Small intestine (tissue), 7 donors: Measurements from ENCODE around the gene SFXN2. TPM values are rescaled to one million over a fixed set of nuclear protein-coding genes. Genes with fewer than 3 reads are reported as not detected.

ENCODE experiments used
- DNase-seq, 2 donors: peaks; one replicate each; pipeline versions ENCODE4 v3.0.0 to v3.0.0-alpha.2; 2013
- FAIRE-seq: peaks from 2 replicates; lab custom pipeline; 2012; peaks lifted over from hg19 to GRCh38; lab: Jason Lieb, UNC
- H3K27ac ChIP-seq, 3 donors: one replicate each; pipeline ENCODE4 v1.5.1; 2013; ENCODE audit warnings: low read length in 2 of 3, mild to moderate bottlenecking in 2 of 3, control low read depth in 1 of 3, inconsistent platforms in 1 of 3, low read depth in 1 of 3, moderate library complexity in 1 of 3
- H3K27me3 ChIP-seq, 3 donors: one replicate each; pipeline ENCODE4 v1.6.1; 2013; ENCODE audit warnings: low read length in 3 of 3, inconsistent platforms in 1 of 3; ENCODE audit not compliant: control insufficient read depth in 3 of 3, insufficient read depth in 3 of 3
- H3K36me3 ChIP-seq, 3 donors: one replicate each; pipeline ENCODE4 v1.6.1; 2013; ENCODE audit warnings: low read length in 3 of 3, inconsistent platforms in 1 of 3, low read depth in 1 of 3, mild to moderate bottlenecking in 1 of 3, moderate library complexity in 1 of 3; ENCODE audit not compliant: control insufficient read depth in 3 of 3, insufficient read depth in 2 of 3
- H3K4me1 ChIP-seq, 3 donors: one replicate each; pipeline ENCODE4 v1.6.1; 2013; ENCODE audit warnings: low read length in 2 of 3, inconsistent platforms in 1 of 3, low read depth in 1 of 3, mild to moderate bottlenecking in 1 of 3, moderate library complexity in 1 of 3; ENCODE audit not compliant: control insufficient read depth in 3 of 3, insufficient read depth in 2 of 3
- H3K4me3 ChIP-seq, 3 donors: one replicate each; pipeline ENCODE4 v1.5.1; 2013; ENCODE audit warnings: low read length in 3 of 3, control low read depth in 1 of 3, inconsistent platforms in 1 of 3, low read depth in 1 of 3, mild to moderate bottlenecking in 1 of 3, moderate library complexity in 1 of 3
- H3K9me3 ChIP-seq, 2 donors: one replicate each; pipeline ENCODE4 v1.6.1; 2013; ENCODE audit warnings: low read depth in 1 of 2, low read length in 1 of 2; ENCODE audit not compliant: control insufficient read depth in 2 of 2, insufficient read depth in 1 of 2
- WGBS, 3 donors: extraction: QIAGEN DNeasy Blood & Tissue Kit; methylation state at CpG; one replicate each; pipeline ENCODE4 v1.1.7; 2013; 5-methylcytosine and 5-hydroxymethylcytosine counted together
- polyA plus RNA-seq, 4 donors: library from polyadenylated mRNA; stranded (reverse) in 3 of 4; unstranded in 1 of 4; fragments of 200-250 nt in 3 of 4; fragments of 120-200 nt in 1 of 4; gene quantifications; one replicate each; pipeline versions ENCODE4 v1.2.1 to v1.2.3, GENCODE V29; 2013
- donor health status: healthy with polysubstance abuse.
- donor health status: control.
- donor health status: control.
- donor health status: Bipolar disorder and iron deficiency.
- donor health status: healthy.

SFXN2 gene
- polyA plus RNA-seq, 4 donors, result 2.0 to 31.2 (median 10.9) TPM

DNA sequence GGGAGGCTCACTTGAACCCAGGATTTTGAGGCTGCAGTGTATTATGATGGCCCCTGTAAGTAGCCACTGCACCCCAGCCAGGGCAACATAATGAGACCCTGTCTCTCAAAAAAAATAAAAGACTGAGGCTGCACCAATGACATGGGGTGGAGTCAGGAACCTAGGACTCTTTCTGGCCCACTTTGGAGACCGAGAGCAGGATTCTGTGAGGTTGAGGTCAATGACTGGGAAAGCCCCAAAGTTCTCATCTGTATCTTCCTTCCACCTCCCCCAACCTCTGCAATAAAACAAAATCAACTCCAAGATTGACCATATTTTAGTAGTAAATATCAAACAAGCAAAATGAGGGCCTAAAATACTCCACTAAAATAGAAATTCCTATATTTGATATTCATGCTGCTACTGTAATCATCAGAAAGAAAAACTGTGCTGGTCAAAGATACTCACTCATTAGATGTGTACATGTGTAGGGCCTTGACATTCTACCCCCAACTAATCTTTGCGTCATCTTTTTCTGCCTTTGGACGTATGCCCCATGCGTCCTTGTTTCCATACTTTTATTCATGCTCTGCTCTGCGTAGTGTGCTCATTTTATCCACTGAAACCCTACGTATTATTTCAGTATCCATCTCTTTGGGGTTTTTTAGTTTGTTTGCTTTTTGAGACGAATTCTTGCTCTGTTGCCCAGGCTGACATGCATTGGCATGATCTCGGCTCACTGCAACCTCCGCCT is 53.2 kb downstream of the SFXN2 start:
- DNase-seq, result no peak
- Histone ChIP-seq H3K36me3 (peaks cover 2 to 18% (median 10%) of the 10 kb centered on the region in 3 donors), H3K4me1 (peaks cover 0 to 7% (median 6%) of the 10 kb centered on the region in 3 donors), H3K9me3 (no peaks in the 10 kb centered on the region), H3K4me3 (no peak overlapping the region), H3K27ac (no peak overlapping the region), H3K27me3 (no peaks in the 10 kb centered on the region)
- WGBS, 3 donors, result 86 to 91% (median 91%) methylated on average over 9 of the region's 9 CpGs
- no peak for FAIRE-seq

DNA sequence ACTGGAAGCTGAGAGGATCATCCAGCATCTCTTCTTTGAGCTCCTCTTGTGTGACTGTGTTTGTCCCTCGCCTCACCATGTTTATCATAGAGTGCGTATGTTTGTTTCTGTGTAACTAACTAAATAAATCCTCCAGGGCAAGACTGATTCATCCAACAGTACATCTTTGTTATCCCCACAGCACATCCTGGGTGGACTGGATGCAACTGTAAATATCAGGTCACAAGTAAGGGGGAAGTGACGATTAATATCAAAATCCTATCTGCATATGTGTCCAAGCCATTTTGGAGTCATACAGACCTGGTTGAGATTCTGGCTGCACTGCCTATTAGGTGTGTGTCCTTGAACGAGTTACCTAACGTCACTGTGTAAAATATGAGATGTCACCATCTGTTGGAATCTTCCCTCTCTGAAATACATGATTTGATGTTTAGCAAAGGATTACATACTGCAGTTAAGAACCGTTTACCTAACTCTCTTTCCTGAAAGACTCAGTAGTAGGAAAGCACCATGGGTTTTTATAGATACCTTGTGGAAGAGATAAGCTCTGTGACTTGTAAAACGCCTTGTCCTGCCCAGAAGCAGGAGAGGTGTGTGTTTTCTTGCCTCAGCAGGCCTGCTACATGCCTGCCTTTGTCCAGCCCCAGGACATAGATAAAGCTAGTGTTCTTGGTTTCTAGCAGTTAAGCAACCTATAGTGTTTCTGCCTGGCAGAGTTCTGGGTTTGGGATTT is 55.1 kb downstream of the SFXN2 start:
- Histone ChIP-seq H3K27ac (peak overlapping the region in 2 of 3 donors; percentile 14 to 57), H3K4me3 (no peak overlapping the region), H3K9me3 (no peaks in the 10 kb centered on the region), H3K36me3 (peaks cover 2 to 5% (median 4%) of the 10 kb centered on the region in 3 donors), H3K4me1 (peaks cover 0 to 9% (median 7%) of the 10 kb centered on the region in 3 donors), H3K27me3 (no peaks in the 10 kb centered on the region)
- 55 to 61% (median 58%) methylated on average over 7 of the region's 7 CpGs for WGBS, 3 donors
- FAIRE-seq, result no peak
- no peak for DNase-seq

GRCh38 chr10:102770108-102770482 is 55.7 kb downstream of the SFXN2 start:
- Histone ChIP-seq H3K9me3 (no peaks in the 10 kb centered on the region), H3K27ac (peak overlapping the region in 1 of 3 donors; percentile 2), H3K27me3 (no peaks in the 10 kb centered on the region), H3K4me1 (peaks cover 0 to 9% (median 8%) of the 10 kb centered on the region in 3 donors), H3K36me3 (peaks cover 2 to 4% (median 3%) of the 10 kb centered on the region in 3 donors), H3K4me3 (no peak overlapping the region)
- DNase-seq, result no peak
- WGBS, 3 donors, result 67 to 76% (median 73%) methylated on average over 3 of the region's 3 CpGs
- FAIRE-seq, result no peak

- H3K36me3 ChIP-seq, result no peaks in the 10 kb centered on the region
- H3K4me1 ChIP-seq, result peaks cover 0 to 15% (median 11%) of the 10 kb centered on the region in 3 donors
- no peak overlapping the region for H3K4me3 ChIP-seq
- peak overlapping the region in 1 of 3 donors; percentile 2 for H3K27ac ChIP-seq
- WGBS, 3 donors, result 77 to 84% (median 80%) methylated on average over 1 of the region's 1 CpG
- H3K27me3 ChIP-seq, result no peaks in the 10 kb centered on the region
- no peaks in the 10 kb centered on the region for H3K9me3 ChIP-seq
- DNase-seq, result no peak
- FAIRE-seq, result no peak
These were observed 56.4 kb downstream of the SFXN2 start for GRCh38 chr10:102770792-102771191.

- peaks cover 0 to 4% (median 0%) of the 10 kb centered on the region in 3 donors for H3K36me3 ChIP-seq
- no peaks in the 10 kb centered on the region for H3K9me3 ChIP-seq
- DNase-seq, result no peak
- peak overlapping the region in 1 of 3 donors; percentile 76 for H3K27ac ChIP-seq
- 14 to 33% (median 33%) methylated on average over 1 of the region's 1 CpG for WGBS, 3 donors
- no peak for FAIRE-seq
- H3K4me1 ChIP-seq, result peaks cover 0 to 36% (median 7%) of the 10 kb centered on the region in 3 donors
- H3K27me3 ChIP-seq, result no peaks in the 10 kb centered on the region
- no peak overlapping the region for H3K4me3 ChIP-seq
These were observed 58.9 kb downstream of the SFXN2 start for GRCh38 chr10:102773320-102773719.

DNA sequence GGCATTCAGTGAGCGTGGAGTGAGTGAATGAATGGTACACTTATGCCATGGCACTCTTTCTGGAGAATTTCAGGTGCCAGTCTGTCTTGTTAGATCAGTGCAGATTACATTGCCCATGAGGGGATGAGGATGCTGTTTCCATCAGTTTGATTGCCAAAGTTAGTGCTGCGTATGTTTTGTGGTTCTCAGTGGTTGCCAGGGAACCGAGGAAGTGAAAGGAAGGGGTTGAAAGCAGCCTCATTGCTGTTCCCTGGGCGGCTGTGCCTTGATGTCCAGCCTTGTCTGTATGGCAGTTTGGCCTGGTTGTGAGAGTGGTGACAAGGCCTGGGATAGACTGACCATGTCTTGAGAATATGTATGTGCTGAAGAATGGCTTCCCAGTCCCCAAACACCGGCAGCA is 59.5 kb downstream of the SFXN2 start:
- peaks cover 0 to 36% (median 7%) of the 10 kb centered on the region in 3 donors for H3K4me1 ChIP-seq
- FAIRE-seq, result no peak

DNA sequence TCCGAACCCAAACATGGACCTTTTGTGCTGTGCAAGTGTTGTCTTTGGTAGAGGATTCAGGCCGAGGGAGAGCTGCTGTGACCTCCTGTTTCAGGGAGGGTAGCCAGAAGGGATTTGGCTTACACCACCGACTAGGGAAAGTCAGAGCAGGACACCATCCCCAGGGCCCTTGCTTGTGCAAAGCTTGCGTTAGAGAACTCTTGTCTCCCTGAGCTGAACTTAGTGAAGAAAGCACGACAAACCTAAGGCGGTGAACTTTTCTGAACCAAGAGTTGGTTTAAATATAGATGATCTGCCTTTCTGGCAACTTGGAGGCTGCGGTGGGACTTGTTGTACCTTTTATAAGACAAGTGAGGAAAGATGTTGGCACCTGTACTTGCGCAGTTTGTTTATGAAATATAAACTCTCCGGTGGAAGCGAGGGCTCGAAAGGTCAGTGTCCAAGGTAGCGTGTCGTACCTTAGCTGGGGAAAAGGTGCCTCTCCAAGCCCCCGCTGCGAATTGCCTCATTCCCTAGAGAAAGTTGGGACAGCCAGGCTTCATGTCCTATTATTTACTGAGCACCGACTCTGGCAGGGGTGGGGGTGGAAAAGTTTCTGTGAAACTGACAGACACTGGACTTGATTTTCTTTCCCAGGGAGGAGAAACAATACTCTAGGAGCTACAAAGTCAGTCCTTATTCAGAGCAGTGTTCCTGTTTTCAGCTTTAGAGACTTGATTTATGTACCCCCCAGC is 60.9 kb downstream of the SFXN2 start:
- H3K9me3 ChIP-seq, result no peaks in the 10 kb centered on the region
- 59 to 85% (median 84%) methylated on average over 16 of the region's 16 CpGs for WGBS, 3 donors
- DNase-seq (no peak), FAIRE-seq (no peak)
- peaks cover 0 to 7% (median 0%) of the 10 kb centered on the region in 3 donors for H3K36me3 ChIP-seq
- peak overlapping the region in 2 of 3 donors; percentile 73 to 90 for H3K27ac ChIP-seq
- no peaks in the 10 kb centered on the region for H3K27me3 ChIP-seq
- H3K4me1 ChIP-seq, result peaks cover 0 to 29% (median 5%) of the 10 kb centered on the region in 3 donors
- peak overlapping the region in 1 of 3 donors; percentile 22 for H3K4me3 ChIP-seq

More for the DNA sequence above, 59.5 kb downstream of the SFXN2 start:
- Histone ChIP-seq H3K27me3 (no peaks in the 10 kb centered on the region), H3K9me3 (no peaks in the 10 kb centered on the region), H3K27ac (peak overlapping the region in 1 of 3 donors; percentile 76), H3K36me3 (peaks cover 0 to 4% (median 0%) of the 10 kb centered on the region in 3 donors), H3K4me3 (no peak overlapping the region)
- WGBS, 3 donors, result 63 to 84% (median 79%) methylated on average over 5 of the region's 5 CpGs
- DNase-seq, result no peak
